DMS153 (cell line): ENCODE results near the gene PHF12.

Experiments used
- DNase-seq: peaks from one replicate; lab custom pipeline; 2025; lab: John Stamatoyannopoulos, UW

PHF12 gene

DNA sequence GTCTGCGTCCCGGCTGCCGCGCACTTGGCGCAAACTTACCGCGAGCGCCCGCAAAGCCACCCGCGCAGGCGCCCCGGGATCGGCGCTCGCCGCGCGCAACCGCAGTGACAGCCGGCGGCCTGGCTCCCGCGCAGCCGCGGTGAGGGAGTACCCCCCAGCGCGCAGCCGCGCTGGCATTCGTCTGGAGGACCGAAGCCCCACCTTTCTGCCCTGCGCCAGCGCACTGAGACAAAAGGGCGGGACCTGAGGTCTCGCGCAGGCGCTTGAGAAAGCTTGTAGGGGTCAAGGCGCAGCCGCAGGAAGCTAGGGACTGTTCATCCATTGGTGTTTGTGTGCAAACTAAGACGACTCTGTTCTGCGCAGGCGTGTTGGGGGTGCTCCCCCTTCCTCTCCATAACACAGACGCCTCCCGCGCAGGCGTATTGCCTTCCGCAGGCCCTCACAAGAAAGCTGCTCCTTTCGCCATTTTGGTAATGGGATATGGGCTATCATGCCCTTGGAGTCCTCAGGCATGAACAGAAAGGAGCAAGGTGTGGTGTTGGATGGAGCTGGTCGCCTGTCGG is at the start of gene PHF12:
Gene PHF12, minus strand, starts transcription at position 91 of the 563 bp plus-strand sequence. CDS start 558 bp downstream, outside the sequence.
- peak; percentile 100 for DNase-seq

DNA sequence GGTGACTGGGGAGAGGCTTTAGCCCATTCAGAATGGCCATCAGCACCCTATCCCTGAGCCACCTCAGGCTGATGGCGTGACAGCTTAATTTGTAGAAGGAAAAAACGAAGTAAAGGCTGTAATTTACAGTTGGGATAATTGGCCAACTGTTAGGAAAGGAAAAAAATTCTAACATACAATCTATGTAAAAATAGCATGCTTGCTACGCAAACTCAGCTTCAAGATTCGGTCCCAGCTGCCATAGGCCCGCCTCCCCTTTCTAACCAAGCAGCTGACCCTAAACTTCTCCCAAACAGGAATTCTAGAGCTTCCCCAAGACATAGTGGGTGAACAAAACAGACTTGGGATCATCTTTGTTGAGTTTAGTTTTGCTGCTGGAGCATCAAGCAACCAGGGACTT is 49.7 kb upstream of the PHF12 start:
- DNase-seq: no peak

DNA sequence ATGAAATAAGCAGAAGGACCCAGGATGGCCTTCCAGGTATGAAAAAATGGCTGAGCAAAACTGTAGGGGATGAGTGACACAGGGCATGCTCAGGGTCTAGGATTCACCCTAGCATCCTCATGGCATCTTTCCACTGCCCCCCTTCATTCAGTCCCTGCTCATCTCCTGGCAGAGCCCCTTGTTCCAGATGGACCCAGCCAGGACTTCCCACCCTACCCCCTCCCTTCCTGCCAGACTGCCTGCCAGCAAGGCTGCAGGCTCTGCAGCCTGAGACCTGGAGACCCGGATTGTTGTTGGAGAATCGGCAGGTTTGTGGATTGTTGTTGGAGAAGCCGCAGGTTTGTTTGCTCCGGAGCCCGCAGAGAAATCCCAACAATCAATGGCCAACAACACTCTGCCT is 47.9 kb upstream of the PHF12 start:
- DNase-seq: peak; percentile 76

DNA sequence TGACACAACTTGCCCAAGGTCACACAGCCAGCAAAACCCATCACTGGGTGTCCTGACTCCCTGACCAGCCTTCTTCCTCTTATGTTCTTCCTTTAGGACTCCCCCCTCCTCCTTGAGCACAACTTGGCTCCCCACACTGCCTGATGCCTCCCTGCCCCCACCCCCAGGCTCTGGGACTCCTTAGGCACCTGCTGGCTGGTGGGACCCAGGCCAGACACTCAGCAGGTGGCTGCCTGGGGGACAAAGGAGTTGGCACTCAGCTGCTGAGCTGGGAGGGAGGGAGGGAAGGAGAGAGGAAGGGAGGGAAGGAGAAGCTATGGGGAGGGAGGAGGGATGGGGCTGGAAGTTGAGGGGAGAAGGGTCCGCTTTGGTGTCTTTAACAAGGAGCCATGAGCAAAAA is 46.5 kb upstream of the PHF12 start:
- peak; percentile 69 for DNase-seq

DNA sequence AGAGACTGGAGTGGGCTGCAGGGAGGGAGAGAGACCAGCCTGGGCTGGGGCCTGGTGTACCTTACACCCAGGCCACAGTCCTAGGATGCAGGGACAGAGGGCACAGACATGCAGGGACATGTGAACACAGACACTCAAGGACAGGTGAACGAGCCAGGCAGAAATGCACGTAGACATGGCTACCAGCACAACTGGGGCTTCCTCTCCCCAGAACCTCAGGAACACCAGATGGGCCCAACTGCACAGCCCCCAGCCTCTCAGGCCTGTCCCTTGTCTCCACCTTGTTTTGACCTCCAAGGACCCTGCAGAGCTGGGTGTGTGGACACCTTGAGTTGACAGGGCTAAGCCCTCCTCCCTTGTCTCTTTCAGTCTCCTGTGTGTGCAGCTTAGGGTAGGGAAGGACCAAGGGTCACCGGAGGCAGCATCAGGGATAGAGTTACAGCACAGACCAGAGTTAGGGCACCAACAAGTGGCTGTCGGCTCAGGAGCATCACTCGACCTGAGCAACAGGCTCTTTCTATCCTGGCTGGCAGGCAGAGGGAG is 45.3 kb upstream of the PHF12 start:
- DNase-seq: no peak

DNA sequence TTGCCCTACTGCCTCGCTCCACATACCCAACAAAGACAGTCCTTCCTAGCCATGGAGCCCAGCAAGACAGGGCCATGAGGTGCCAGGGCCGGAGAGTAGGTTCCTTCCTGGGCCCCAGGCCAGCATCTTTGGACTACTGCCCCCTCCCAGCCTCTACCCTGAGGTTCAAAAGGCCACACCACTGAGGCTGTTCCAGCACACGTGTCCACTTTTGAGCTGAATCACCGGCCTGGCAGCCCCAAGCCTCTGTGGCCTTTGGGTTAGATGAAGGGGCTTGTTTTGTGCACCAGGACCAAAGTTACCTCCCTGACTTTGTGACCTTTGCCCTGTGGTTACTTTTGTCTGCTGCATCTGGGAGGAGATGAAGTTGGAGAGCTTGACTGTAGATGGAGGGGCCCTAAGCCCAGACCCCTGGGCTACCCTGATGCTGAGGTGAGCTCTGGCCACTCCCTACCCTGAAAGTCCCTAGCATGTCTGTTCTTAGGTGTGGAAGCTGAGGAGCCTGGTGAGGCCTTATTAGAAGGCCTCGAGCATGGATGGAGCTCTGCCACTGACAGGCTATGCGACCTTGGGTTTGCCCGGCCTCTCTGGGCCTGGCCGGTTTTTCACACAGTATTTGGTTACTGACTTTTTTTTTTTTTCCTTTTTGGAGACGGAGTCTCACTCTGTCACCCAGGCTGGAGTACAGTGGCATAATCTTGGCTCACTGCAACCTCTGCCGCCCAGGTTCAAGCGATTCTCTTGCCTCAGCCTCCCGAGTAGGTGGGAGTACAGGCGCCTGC is 42.5 kb upstream of the PHF12 start:
- no peak for DNase-seq

DNA sequence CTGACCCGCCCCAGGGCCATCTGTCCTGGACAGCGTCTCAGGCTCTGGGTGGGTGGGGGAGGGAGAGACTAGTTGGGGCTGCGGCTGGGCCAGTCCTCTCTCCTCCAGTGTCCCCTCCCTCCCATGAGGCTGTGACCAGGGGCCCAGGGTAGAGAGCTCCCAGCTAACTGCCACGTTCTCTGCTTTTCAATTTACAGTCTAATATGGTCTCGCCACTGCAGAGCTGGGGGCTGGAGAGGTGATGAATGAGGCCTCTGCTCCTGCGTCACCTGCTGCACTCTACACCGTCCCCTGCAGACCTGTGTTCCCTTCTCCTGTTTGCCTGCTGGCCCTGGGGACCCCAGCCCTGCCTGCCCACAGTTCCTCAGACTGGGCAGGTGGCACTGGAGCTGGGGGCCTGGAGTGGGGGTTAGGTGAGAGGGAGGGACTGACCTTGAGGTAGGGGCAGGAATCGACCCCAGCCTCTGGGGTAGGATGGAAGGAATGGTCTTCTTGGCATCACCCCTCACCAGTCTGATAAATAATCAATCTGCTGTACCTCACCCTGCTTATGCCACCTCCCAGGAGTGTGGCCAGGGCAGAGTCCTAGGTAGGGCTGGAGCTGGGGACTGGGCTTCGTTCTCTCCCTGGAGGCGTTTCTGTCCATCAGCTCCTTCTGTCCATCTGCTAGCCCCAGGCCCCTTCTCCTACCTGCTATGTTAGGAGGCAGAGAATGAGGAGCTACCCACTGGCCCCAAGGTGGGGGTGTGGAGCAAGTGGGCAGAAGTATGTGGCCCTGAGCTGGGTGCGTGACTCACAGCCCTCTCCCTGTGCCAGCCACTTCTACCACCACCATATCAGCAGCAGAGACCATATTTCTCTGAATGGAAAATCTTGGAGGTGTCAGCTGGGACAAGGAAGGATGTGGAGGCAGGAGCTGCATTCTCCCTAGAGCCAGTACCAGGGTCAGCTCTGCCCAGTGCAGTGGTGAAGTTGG is 41.6 kb upstream of the PHF12 start:
- DNase-seq: no peak

DNA sequence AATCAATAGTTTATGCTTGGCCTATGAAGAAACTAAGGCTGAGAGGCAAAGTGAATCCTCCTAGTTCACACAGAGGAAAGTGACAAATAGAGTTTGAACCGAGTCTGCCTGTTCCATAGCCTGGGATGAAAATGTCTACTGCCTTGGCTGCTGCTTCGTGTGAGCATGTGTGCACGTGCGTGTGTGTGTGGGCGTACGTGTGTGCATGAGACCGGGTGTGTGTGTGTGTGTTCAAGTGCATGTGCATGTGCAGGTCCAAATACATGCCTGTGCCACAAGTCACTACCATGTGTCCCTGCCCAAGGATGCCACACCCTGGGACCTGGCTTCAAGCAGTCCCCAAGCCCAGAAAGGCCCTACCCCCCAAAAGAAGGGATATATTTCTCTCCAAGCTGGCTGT is 40.9 kb upstream of the PHF12 start:
- DNase-seq: no peak

DNA sequence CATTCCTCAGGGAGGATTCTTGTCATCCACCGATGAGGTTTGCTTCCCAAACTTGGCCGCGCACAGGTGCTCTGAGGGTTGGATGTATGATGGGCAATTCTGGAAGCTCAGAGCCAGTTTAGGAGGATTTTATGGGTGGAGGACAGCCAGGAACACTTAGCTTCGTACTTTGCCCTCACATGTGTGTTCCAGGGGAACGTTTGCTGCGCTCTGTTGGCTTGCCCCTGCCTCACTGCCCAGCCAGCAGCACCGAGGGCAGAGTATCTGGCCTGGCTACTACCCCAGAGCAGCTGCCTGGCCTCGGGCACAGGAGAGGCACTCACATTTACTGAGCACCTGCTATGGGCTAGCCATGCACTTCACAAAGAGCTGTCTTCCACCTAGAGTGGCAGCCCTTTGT is 40.5 kb upstream of the PHF12 start:
- DNase-seq: no peak

DNA sequence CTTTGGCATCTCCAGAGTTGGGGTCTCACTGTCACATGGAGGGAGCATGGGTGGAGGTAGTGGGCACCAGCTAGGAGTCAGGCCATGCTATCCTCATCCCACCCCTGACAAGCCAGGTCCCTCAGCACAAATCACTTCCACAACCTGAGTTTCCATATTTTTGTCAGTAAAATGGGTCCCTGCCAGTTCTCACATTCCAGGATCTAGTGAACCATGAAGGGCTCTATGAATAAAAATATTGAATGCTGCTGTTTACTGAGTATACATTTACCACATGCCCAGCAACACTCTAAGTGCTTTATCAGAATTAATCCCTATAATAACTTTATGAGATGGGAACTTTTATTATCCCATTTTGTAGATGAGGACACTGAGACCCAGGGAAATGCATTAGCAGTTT is 37.7 kb upstream of the PHF12 start:
- no peak for DNase-seq

DNA sequence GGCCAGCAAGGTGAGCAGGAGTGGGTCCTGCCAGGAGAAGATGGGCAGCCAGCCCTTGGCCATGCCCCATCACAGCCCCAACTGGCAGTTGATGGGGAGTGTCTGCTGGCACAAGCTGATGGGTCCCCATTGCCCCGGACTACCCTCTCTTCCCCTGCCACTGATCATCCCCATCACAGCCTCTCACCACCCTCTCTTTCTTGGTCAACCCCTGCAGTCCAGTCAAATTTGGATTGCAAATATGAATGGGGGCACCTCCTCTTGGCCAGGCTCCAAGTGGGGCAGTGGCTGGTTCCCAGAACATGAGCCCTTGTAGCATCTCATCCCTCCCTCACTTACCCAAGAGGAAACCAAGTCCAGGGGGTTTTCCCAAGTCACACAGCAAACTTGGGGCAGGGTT is 37.2 kb upstream of the PHF12 start:
- DNase-seq: no peak

DNA sequence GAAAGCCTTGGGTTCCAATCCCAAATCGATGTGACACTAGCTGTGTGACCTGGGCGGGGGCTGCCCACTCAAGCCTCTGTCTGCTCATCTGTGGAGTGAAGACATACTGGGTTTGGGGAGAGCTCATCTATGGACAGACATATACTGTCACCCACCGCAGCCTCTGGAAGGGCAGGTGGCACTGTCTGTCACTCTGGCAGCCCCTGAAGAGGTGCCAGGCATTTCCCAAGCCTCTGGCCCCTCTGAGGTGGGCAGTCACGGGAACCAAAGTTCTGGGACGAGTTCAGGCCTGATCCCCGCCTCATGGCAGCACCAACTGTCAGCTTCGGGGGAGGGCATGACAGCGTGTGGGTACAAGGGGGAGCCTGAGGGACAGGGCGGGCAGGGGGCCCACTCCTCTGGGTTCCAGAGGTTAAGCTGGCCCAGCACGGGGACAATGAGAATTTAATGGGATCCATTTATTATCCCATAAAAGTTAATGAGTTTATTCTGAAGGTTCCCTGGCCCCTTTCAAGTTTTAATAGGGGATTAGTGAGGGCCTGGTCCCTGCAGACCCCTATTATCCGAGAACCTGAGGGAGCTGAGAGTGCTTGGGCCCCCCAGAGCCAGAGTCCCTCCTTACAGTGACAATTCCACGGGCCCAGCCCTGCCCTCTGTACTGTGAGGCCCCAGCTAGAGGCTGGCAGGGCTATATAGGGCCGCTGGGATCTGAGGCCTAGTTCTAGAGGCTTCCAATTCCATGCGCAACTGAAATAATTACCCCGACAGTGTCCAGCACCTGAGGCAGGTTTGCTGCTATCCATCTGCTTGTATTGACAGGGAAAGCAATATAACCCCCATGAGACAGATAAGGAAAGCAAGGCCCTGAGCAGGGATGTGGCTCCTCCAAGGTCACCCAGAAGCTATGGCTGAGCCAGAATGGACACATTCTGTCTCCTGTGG is 35.7 kb upstream of the PHF12 start:
- no peak for DNase-seq

DNA sequence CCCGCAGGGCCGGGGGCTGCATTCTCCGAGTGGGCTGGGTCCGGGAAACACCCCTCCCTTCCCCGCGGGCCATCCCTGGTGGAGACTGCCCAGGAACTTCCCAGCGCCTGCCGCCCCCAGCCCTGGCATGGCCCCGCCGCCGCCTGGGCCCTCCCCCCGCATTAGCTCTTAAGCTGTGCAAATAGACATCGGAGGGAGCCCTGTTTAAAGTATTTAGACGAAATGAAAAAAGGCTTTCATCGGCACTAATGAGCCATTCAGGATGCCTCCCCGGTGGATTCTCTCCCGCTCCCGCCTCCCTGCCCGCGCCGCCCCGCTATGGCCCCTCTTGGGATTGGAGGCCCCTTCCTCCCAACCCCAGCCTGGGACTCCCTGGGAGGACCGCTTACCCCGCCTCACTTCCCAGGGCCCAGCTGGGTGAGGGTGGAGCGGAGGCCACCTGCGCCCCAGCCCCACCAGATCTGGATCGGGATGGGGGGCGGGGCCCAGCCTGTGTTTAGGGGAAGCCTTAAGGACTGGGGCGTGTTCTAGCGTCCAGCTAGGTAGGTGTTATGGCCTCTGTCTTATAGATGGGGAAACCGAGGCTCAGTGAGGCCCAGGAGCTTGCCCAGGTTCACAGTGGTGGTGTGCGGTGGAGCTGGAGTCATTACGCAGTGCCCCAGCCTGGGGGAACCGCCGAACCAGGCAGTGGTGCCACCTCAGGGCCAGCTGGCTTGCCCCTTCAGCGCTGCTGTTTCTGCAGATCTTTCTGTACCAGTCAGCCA is 34.8 kb upstream of the PHF12 start:
- peak; percentile 64 for DNase-seq

DNA sequence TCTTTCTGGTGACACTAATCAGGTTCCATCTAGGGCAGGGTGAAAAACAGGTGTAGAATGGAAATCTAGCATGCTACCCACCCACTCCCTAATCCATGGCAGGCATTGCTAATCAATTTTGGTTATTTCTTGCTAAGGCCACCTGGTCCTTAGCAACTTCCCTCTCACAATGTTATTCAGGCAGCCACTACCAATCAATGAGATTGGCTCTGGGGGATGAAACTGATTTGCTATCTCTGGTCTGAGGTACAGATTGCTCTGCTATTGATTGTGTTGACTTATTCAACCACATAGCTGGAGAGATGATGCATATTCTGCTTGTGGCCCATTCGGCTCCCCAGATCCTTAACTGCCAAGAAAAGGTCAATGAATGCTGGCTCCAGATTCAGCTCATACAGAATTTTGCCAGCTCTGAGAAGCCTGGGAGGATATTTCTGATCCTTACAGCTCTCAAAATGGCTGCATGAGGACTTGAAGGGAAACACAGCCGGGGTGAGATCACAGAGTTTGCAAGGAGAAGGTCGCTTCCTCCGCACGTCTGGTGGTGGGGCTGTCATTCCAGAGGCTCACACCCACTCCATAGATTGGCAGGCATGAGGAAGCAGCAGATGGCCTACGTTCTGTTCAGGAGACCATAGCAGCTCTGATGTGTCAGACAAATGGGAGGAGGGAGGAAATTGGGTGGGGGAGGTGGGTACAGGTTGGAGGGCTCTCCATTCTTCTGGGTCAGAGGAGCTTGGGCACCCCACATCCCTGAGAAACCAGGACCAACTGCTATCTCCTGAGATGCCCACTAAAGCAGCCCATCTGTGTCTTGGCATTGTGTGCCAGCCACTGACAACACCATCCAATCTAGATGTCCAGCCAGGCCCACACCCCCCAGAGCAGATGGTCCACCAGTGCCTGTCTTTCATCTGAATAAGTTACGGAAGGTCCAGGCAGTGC is 32.2 kb upstream of the PHF12 start:
- no peak for DNase-seq

DNA sequence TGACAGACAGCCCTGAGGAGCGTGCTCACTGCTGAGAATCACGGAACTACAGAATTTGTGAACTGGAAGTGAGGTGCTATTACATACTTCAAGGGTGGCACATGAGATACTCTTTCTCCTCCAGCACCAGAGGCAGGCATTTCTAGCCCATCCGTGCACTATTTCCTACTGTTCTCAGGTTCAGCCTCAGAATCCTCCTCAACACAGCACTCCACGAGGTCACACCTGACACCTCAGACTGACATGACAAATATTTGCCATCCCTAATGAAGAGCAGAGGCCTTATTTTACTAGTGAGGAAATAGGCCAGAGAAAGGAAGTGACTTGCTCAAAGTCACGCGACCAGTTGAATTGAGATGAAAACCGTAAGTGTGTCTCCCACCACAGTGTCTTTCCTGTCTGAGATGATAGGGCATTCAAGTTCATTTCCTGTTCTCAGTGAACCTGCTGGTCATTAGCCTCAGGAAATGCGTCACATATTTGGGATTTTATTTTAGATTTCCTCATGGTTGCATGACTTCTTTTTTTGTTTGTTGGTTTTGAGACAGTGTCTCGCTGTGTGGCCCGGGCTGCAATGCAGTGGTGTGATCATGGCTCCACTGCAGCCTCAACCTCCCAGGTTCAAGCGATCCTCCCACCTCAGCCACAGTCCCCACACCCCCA is 30.9 kb upstream of the PHF12 start:
- no peak for DNase-seq

DNA sequence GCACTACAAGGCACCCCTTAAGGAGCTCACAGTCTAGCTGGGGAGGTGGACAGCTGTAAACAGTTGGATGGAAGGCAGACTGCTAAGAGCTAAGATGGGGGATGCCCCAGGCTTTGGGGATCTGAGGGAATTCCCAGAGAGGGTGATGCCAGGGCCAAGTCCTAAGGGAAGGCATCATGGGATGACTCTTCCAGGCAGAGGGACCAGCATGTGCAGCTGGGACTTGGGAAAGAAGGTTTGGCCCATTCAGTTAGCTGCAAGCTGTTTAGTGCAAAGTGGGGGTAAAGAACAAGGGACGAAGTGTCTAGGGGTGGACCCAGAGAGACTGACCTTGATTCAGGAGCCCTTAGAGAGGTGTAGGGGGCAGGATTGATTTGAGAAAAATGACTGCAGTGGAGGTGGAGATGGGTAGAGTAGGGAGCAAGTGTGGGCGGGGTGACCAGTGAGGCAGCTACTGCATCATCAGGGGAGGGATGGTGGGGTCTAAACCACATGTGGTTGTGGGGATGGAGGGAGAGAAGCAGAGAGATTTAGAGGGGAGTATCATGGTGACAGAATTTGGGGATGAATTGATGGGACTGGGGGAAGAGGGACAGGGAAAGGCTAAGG is 27.1 kb upstream of the PHF12 start:
- no peak for DNase-seq

DNA sequence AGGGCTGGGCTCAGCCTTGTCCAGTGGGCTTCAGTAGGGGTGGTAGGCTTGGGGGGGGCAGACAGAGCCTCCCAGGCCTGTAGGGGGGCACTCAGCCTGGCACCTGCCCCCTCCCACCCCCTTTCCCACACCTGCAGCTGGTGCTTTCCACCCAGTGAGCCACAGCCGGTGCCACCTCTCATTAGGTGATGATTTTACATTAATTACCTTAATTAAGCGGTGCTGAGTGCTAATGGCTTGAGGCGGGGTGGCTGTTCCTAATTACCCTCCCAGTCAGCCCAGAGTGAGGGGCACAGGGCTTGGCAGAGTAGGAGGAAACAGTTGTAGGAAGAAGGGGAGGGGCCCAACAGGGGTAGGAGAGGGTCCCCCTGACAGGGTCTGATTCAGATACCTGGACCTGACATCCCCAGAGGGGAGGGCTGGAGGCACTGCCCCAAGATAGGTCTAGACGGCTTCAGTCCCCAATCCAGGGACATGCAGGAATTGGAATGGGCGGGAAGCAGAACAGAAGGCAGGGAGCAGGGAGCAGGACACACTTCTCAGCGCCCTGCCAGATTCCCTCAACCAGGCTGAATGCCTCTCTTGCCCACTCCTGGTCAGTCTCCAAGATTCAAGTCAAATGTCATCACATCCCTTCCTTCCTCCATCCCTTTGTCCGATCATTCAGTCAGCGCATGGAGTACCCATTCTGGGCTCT is 26.5 kb upstream of the PHF12 start:
- no peak for DNase-seq

DNA sequence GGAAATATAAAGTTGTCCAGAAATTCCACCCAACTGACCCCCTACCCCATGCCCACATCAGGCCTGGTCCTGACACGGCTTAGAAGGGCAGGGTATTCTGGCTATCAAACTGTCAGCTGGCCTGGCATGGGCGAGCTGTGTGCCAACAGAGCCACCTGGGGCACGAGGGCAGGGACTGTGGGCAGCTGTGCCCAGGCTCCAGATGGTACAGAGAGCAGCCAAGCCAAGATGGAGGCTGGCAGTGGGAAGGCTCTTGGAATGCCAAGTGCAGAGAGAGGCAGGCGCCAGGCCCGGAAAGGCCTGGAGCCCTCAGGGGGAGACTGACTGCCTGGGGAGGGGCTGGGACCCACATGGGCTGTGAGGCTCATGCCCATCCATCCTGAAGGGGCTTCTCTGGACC is 24.3 kb upstream of the PHF12 start:
- no peak for DNase-seq
